ENCODE results near the gene MYO9B. TPM values are rescaled to one million over a fixed set of nuclear protein-coding genes. Genes with fewer than 3 reads are reported as not detected.

MYO9B gene
- total and polyA plus RNA-seq, 2 of the 13 experiments (the other 11 are each of a cell fraction or from before 2014, with no cell fraction given), result 18.0 to 18.3 TPM

DNA sequence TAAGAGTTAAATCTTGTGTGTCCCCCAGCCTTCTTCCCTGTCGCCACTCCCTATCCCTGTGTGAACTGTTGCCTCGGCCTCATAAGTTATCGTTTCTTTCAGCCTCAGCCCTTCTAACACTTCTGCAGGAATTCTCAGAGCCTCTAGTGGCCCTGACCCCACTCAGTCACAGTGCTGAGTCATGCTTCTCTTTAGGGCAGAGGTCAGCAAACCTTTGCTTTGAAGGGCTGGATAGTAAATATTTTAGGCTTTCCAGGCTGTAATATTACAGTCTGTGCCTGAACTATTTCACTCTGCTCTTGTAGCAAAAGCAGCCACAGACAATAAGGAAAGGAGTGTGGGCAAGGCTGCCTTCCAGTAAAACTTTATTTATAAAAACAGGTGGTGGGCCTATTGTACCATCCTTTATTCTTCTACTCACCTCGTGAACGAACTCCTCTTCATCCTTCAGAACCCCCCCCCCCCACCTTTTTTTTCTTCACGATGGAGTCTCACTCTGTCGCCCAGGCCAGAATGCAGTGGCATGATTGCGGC lies 22.1 kb downstream of the MYO9B start (continued):
- TF ChIP-seq SSRP1 (CRISPR knock-in tag; IDR thresholded peaks at IDR 0.05) (no peak), NCOA2 (CRISPR knock-in tag; IDR thresholded peaks at IDR 0.05) (peak; percentile 80), SOX5 (CRISPR knock-in tag; IDR thresholded peaks at IDR 0.05; ENCODE audit: borderline replicate concordance) (peak; percentile 65; the same call in 1 of the 2 replicates), ZNF292 (CRISPR knock-in tag; IDR thresholded peaks at IDR 0.05; ENCODE audit: borderline replicate concordance, low read depth) (0 out of 2 replicates have a peak, but pooled peaks have one; percentile 25), RBAK (CRISPR knock-in tag; IDR thresholded peaks at IDR 0.05) (no peak), NR0B2 (CRISPR knock-in tag; IDR thresholded peaks at IDR 0.05) (no peak), PHF5A (CRISPR knock-in tag; IDR thresholded peaks at IDR 0.05; ENCODE audit: low read depth, unreplicated experiment) (peak; percentile 48), TCF7 (IDR thresholded peaks at IDR 0.05; ENCODE audit: low read depth) (peak; percentile 76), ZZZ3 (CRISPR knock-in tag; IDR thresholded peaks at IDR 0.05; ENCODE audit: borderline replicate concordance) (no peak), CHCHD3 (CRISPR knock-in tag; IDR thresholded peaks at IDR 0.05) (no peak), ZNF230 (CRISPR knock-in tag; IDR thresholded peaks at IDR 0.05) (no peak), ELK4 (CRISPR knock-in tag; IDR thresholded peaks at IDR 0.05; ENCODE audit: borderline replicate concordance) (no peak), ZFP62 (CRISPR knock-in tag; IDR thresholded peaks at IDR 0.05) (no peak), ADNP (CRISPR knock-in tag; IDR thresholded peaks at IDR 0.05) (no peak), PHB2 (IDR thresholded peaks at IDR 0.05; ENCODE audit: partially characterized antibody) (no peak), KLF12 (CRISPR knock-in tag; IDR thresholded peaks at IDR 0.05; ENCODE audit: borderline replicate concordance) (no peak), ZNF431 (CRISPR knock-in tag; IDR thresholded peaks at IDR 0.05; ENCODE audit: borderline replicate concordance, low read depth) (no peak), FOXO1 (CRISPR knock-in tag; IDR thresholded peaks at IDR 0.05) (peak; percentile 57; the same call in 1 of the 2 replicates), ZNF121 (CRISPR knock-in tag; IDR thresholded peaks at IDR 0.05) (peak; percentile 17; the same call in 1 of the 2 replicates), GATAD2A (CRISPR knock-in tag; IDR thresholded peaks at IDR 0.05) (peak; percentile 91), TFDP2 (CRISPR knock-in tag; IDR thresholded peaks at IDR 0.05) (peak; percentile 42; the same call in 1 of the 2 replicates), ZEB1 (IDR thresholded peaks at IDR 0.05; ENCODE audit: insufficient replicate concordance, low read depth) (no peak), ZNF780A (CRISPR knock-in tag; IDR thresholded peaks at IDR 0.05) (no peak), ZNF33A (CRISPR knock-in tag; IDR thresholded peaks at IDR 0.05; ENCODE audit: borderline replicate concordance) (no peak), ATF7-NPFF (CRISPR knock-in tag; IDR thresholded peaks at IDR 0.05; ENCODE audit: low read depth) (no peak), U2AF2 (IDR thresholded peaks at IDR 0.05; ENCODE audit: low read depth, low read length) (no peak), ZNF674 (CRISPR knock-in tag; IDR thresholded peaks at IDR 0.05; ENCODE audit: low read depth) (no peak), ZNF556 (CRISPR knock-in tag; IDR thresholded peaks at IDR 0.05; ENCODE audit: borderline replicate concordance) (no peak)
- TF ChIP-seq, protein P1, sequence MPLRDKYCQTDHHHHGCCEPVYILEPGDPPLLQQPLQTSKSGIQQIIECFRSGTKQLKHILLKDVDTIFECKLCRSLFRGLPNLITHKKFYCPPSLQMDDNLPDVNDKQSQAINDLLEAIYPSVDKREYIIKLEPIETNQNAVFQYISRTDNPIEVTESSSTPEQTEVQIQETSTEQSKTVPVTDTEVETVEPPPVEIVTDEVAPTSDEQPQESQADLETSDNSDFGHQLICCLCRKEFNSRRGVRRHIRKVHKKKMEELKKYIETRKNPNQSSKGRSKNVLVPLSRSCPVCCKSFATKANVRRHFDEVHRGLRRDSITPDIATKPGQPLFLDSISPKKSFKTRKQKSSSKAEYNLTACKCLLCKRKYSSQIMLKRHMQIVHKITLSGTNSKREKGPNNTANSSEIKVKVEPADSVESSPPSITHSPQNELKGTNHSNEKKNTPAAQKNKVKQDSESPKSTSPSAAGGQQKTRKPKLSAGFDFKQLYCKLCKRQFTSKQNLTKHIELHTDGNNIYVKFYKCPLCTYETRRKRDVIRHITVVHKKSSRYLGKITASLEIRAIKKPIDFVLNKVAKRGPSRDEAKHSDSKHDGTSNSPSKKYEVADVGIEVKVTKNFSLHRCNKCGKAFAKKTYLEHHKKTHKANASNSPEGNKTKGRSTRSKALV (CRISPR knock-in tag; IDR thresholded peaks at IDR 0.05), result no peak
